G401.6 (cell line): ENCODE measurements around the gene NHSL2.
"Not testable (repeated sequence)": the region's sequence is repeated elsewhere in the genome, so short reads cannot be mapped to it uniquely, and the experiment has no call there.

Source experiments
- FAIRE-seq: peaks from 2 replicates; lab custom pipeline; 2012; peaks lifted over from hg19 to GRCh38; lab: Jason Lieb, UNC

NHSL2 gene

GRCh38 chrX:72131317-72132294 is 221.0 kb downstream of the NHSL2 start, which contains the start of gene RTL5:
Gene RTL5, minus strand, starts transcription at chrX:72131915.
- no peak for FAIRE-seq

GRCh38 chrX:72132456-72132855 is 221.8 kb downstream of the NHSL2 start:
- FAIRE-seq = no peak

GRCh38 chrX:72133851-72134546 is 223.4 kb downstream of the NHSL2 start:
- FAIRE-seq = no peak

- no peak for FAIRE-seq
These were observed 227.3 kb downstream of the NHSL2 start for GRCh38 chrX:72137846-72138495.

- no peak for FAIRE-seq
These were observed 228.9 kb downstream of the NHSL2 start for GRCh38 chrX:72139538-72139937.

GRCh38 chrX:72141372-72142004 is 230.8 kb downstream of the NHSL2 start:
- FAIRE-seq = no peak

GRCh38 chrX:72142094-72142793 is 231.6 kb downstream of the NHSL2 start:
- FAIRE-seq = no peak

GRCh38 chrX:72142794-72143608 is 232.4 kb downstream of the NHSL2 start:
- FAIRE-seq = no peak

GRCh38 chrX:72143609-72143907 is 232.9 kb downstream of the NHSL2 start:
- FAIRE-seq = no peak

- FAIRE-seq = no peak
These were observed 234.5 kb downstream of the NHSL2 start for GRCh38 chrX:72145181-72145580.

GRCh38 chrX:72146527-72146926 is 235.9 kb downstream of the NHSL2 start:
- no peak for FAIRE-seq

- FAIRE-seq = no peak
These were observed 248.1 kb downstream of the NHSL2 start for GRCh38 chrX:72158773-72159172.

- no peak for FAIRE-seq
These were observed 249.1 kb downstream of the NHSL2 start for GRCh38 chrX:72159769-72160168.

GRCh38 chrX:72165551-72165950 is 254.9 kb downstream of the NHSL2 start:
- no peak for FAIRE-seq

GRCh38 chrX:72169008-72169728 is 258.5 kb downstream of the NHSL2 start:
- FAIRE-seq = no peak

GRCh38 chrX:72176289-72176688 is 265.6 kb downstream of the NHSL2 start:
- not testable (repeated sequence) for FAIRE-seq

GRCh38 chrX:72176981-72177380 is 266.3 kb downstream of the NHSL2 start:
- no peak for FAIRE-seq

GRCh38 chrX:72180539-72180938 is 269.9 kb downstream of the NHSL2 start:
- FAIRE-seq = no peak

- FAIRE-seq = peak; percentile 97
These were observed 270.8 kb downstream of the NHSL2 start, which contains the start of gene PIN4 for GRCh38 chrX:72181178-72182125. Gene PIN4, plus strand, starts transcription at chrX:72181757. Its CDS starts 29 bp downstream, at chrX:72181786.
